ENCODE results near the gene E2F3. TPM values are rescaled to one million over a fixed set of nuclear protein-coding genes. Genes with fewer than 3 reads are reported as not detected.

E2F3 gene
- total and polyA plus RNA-seq, 4 donors = 4.1 to 13.3 (median 7.7) TPM

- DNase-seq = peak in 2 of 3 donors; percentile 34 to 62
- 66 to 79% methylated on average over 2 of the region's 2 CpGs for WGBS, 2 donors
- ATAC-seq (ENCODE audit: insufficient read depth, low FRiP score) = no peak
Measured at GRCh38 chr6:20542927-20543602, 141.4 kb downstream of the E2F3 start.

More at GRCh38 chr6:20542927-20543602, 141.4 kb downstream of the E2F3 start:
- Histone ChIP-seq H3K9me3 (ENCODE audit: control insufficient read depth in 4 of 4, insufficient read depth in 3 of 4, low read length in 3 of 4) (no peaks in the 10 kb centered on the region), H3K36me3 (ENCODE audit: control insufficient read depth in 4 of 4, insufficient read depth in 4 of 4, low read length in 4 of 4) (peaks cover 3 to 20% (median 14%) of the 10 kb centered on the region in 4 donors), H3K27me3 (ENCODE audit: control insufficient read depth in 3 of 3, insufficient read depth in 3 of 3, low read length in 2 of 3) (no peaks in the 10 kb centered on the region), H3K9ac (ENCODE audit: insufficient read depth in 1 of 2, low read length in 2 of 2) (no peak overlapping the region), H3K4me1 (ENCODE audit: control insufficient read depth in 5 of 5, insufficient read depth in 5 of 5, low read length in 5 of 5) (peaks cover 0 to 3% (median 0%) of the 10 kb centered on the region in 5 donors), H3K27ac (ENCODE audit: low read depth in 1 of 2, low read length in 1 of 2) (no peak overlapping the region), H3K4me3 (no peak overlapping the region)
- TF ChIP-seq, protein P1, sequence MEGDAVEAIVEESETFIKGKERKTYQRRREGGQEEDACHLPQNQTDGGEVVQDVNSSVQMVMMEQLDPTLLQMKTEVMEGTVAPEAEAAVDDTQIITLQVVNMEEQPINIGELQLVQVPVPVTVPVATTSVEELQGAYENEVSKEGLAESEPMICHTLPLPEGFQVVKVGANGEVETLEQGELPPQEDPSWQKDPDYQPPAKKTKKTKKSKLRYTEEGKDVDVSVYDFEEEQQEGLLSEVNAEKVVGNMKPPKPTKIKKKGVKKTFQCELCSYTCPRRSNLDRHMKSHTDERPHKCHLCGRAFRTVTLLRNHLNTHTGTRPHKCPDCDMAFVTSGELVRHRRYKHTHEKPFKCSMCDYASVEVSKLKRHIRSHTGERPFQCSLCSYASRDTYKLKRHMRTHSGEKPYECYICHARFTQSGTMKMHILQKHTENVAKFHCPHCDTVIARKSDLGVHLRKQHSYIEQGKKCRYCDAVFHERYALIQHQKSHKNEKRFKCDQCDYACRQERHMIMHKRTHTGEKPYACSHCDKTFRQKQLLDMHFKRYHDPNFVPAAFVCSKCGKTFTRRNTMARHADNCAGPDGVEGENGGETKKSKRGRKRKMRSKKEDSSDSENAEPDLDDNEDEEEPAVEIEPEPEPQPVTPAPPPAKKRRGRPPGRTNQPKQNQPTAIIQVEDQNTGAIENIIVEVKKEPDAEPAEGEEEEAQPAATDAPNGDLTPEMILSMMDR (IDR thresholded peaks at IDR 0.05; ENCODE audit: control extremely low read depth, extremely low read depth) = no peak

Small RNA genes lying within 50 kb of the gene (small RNA-seq; reads per million reads assigned to genes)
- not detected for gene RF00019 (ENCODE audit: low replicate concordance)
- gene RNU6-141P (ENCODE audit: low replicate concordance) = not detected

Other genes starting within 250 kb of the E2F3 start
- gene MBOAT1, start 189.4 kb upstream of the E2F3 start, total RNA-seq = 10 to 100 TPM; 12.9 to 27.4 TPM
- gene MBOAT1, start 189.4 kb upstream of the E2F3 start, polyA plus RNA-seq = 1 to 10 TPM; 2.3 to 4.5 TPM
- 10 to 100 TPM; 14.7 to 39.0 TPM for gene CDKAL1, start 132.6 kb downstream of the E2F3 start, total RNA-seq
- 1 to 10 TPM; 4.0 to 5.3 TPM for gene CDKAL1, start 132.6 kb downstream of the E2F3 start, polyA plus RNA-seq